IMR-90 (cell line): ENCODE results near the gene FN1.

Experiments used
- CEBPB ChIP-seq: IDR thresholded peaks from 2 replicates; pipeline ENCODE4 v1.6.1; 2012; ENCODE audit warnings: low read depth, low read length, improper control_type of control experiment
- FOS ChIP-seq: fragments of 150-350 bp; IDR thresholded peaks from 2 replicates; pipeline ENCODE4 v1.6.1; 2016; ENCODE audit warnings: low read depth, low read length
- MAFK ChIP-seq: IDR thresholded peaks from 2 replicates; pipeline ENCODE4 v1.6.1; 2012; ENCODE audit warnings: low read depth, low read length, improper control_type of control experiment
- POLR2A ChIP-seq: IDR thresholded peaks from 2 replicates; pipeline ENCODE4 v1.6.1; 2012; ENCODE audit warnings: mild to moderate bottlenecking, low read depth, low read length
- RAD21 ChIP-seq: IDR thresholded peaks from 2 replicates; pipeline ENCODE4 v1.6.1; 2012; ENCODE audit warnings: low read length, improper control_type of control experiment
- RFX5 ChIP-seq: IDR thresholded peaks from 2 replicates; pipeline ENCODE4 v1.8.0; 2012; ENCODE audit warnings: low read depth, mild to moderate bottlenecking, low read length, moderate library complexity
- SMC3 ChIP-seq: fragments of 150-350 bp; IDR thresholded peaks from 2 replicates; pipeline ENCODE4 v1.6.1; 2016; ENCODE audit warnings: low read depth, mild to moderate bottlenecking, antibody characterized with exemption, low read length, moderate library complexity
- TF ChIP-seq, protein P1 (sequence below): conservative IDR thresholded peaks from 2 replicates; pipeline ENCODE4 v1.5.1; 2012; ENCODE audit warnings: mild to moderate bottlenecking, low read depth, low read length, improper control_type of control experiment
- TF ChIP-seq, protein P2 (sequence below): fragments of 150-350 bp; IDR thresholded peaks from 2 replicates; pipeline ENCODE4 v1.6.1; 2017; ENCODE audit warnings: mild to moderate bottlenecking, antibody characterized with exemption, low read length, low read depth

DNA sequence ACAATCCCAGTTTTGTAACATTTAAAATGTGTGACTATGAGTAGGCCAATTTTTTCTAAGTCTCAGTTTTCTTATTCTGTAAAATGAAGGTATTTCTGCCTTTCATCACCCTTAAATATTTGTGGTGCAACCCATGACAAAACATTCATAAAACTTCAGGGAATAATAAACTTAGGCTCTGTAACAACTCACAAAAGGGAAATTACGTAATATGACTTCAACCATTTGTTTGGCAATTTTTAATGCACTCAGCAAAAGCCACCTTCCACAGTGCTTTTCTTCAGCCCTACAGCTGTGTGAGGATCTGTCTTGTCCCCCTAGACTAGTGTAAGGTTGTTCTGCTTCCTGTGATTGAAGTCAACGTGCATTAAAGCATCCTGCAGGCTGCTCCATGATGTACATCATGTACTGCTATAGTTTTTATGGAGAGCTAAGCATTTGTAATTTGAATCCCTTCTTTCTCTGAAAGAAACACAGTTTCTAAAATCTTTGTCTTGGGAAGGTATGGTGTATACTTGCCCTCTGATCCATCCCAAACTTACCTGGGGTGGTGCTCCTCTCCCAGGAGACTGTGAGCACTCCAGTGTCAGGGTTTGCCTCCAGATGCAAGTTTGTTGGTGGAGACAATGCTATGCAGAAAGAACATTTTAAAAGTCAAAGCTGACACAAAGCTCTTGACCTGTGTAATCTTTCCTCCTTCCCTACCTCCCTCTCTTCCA lies 39.1 kb downstream of the FN1 start:
- peak; percentile 29; the same call in 1 of the 2 replicates for TF ChIP-seq MAFK
- TF ChIP-seq SMC3: peak; percentile 8; the same call in 1 of the 2 replicates
- TF ChIP-seq, protein P1, sequence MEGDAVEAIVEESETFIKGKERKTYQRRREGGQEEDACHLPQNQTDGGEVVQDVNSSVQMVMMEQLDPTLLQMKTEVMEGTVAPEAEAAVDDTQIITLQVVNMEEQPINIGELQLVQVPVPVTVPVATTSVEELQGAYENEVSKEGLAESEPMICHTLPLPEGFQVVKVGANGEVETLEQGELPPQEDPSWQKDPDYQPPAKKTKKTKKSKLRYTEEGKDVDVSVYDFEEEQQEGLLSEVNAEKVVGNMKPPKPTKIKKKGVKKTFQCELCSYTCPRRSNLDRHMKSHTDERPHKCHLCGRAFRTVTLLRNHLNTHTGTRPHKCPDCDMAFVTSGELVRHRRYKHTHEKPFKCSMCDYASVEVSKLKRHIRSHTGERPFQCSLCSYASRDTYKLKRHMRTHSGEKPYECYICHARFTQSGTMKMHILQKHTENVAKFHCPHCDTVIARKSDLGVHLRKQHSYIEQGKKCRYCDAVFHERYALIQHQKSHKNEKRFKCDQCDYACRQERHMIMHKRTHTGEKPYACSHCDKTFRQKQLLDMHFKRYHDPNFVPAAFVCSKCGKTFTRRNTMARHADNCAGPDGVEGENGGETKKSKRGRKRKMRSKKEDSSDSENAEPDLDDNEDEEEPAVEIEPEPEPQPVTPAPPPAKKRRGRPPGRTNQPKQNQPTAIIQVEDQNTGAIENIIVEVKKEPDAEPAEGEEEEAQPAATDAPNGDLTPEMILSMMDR: no peak
- peak; percentile 92 for TF ChIP-seq CEBPB
- no peak for TF ChIP-seq POLR2A
- no peak for TF ChIP-seq RAD21
- TF ChIP-seq, protein P2, sequence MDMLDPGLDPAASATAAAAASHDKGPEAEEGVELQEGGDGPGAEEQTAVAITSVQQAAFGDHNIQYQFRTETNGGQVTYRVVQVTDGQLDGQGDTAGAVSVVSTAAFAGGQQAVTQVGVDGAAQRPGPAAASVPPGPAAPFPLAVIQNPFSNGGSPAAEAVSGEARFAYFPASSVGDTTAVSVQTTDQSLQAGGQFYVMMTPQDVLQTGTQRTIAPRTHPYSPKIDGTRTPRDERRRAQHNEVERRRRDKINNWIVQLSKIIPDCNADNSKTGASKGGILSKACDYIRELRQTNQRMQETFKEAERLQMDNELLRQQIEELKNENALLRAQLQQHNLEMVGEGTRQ: no peak
- TF ChIP-seq FOS: no peak
- TF ChIP-seq RFX5: no peak
